ENCODE results near the gene CHID1.

GRCh38 chr11:823441-824291, 86.9 kb downstream of the CHID1 start:
- no peak for TF ChIP-seq CTCF (IDR thresholded peaks at IDR 0.05)
- TF ChIP-seq POLR2A (IDR thresholded peaks at IDR 0.05) = no peak
